HepG2 (cell line): ENCODE data around the gene GBX1. TPM values are rescaled to one million over a fixed set of nuclear protein-coding genes. Genes with fewer than 3 reads are reported as not detected.
A peak's percentile ranks its signal among the peaks of the same experiment; 100 is the strongest.

Experiments
- CREB3 ChIP-seq: sonication (generic); formaldehyde crosslinking; IDR thresholded peaks from 2 replicates; pipeline ENCODE4 v1.5.0; 2020; ENCODE audit warnings: missing genetic modification reagents
- DNMT3B ChIP-seq: conservative IDR thresholded peaks from 2 replicates; pipeline ENCODE4 v1.6.1; 2016; ENCODE audit warnings: missing biosample characterization, control low read depth
- ETV5 ChIP-seq: IDR thresholded peaks from 2 replicates; pipeline ENCODE4 v1.6.1; 2018; ENCODE audit warnings: missing biosample characterization, missing genetic modification reagents, inconsistent platforms, borderline replicate concordance
- KLF15 ChIP-seq: sonication (generic); formaldehyde crosslinking; IDR thresholded peaks from 2 replicates; pipeline ENCODE4 v1.8.1; 2023; ENCODE audit warnings: borderline replicate concordance, mild to moderate bottlenecking, inconsistent platforms, missing genetic modification reagents, mixed read lengths
- MXD4 ChIP-seq: IDR thresholded peaks from 2 replicates; pipeline ENCODE4 v1.6.1; 2016; ENCODE audit warnings: mild to moderate bottlenecking, missing biosample characterization, missing genetic modification reagents
- NCOA5 ChIP-seq: sonication (generic); formaldehyde crosslinking; IDR thresholded peaks from 2 replicates; pipeline ENCODE4 v1.4.0; 2020; ENCODE audit warnings: missing genetic modification reagents
- NFIC ChIP-seq: IDR thresholded peaks from 2 replicates; pipeline ENCODE4 v1.6.1; 2012; ENCODE audit warnings: mild to moderate bottlenecking, low read length, inconsistent platforms
- RERE ChIP-seq: IDR thresholded peaks from 2 replicates; pipeline ENCODE4 v1.6.1; 2016; ENCODE audit warnings: low read depth, missing genetic modification reagents, missing compliant biosample characterization
- SMAD1 ChIP-seq: sonication (generic); formaldehyde crosslinking; IDR thresholded peaks from 2 replicates; pipeline ENCODE4 v1.4.0; 2020; ENCODE audit warnings: missing genetic modification reagents, low read depth, mild to moderate bottlenecking, borderline replicate concordance
- SMARCC2 ChIP-seq: fragments of 450-650 bp; IDR thresholded peaks from 2 replicates; pipeline ENCODE4 v1.6.1; 2017; ENCODE audit warnings: antibody characterized with exemption, mild to moderate bottlenecking
- SNAPC5 ChIP-seq: sonication (generic); formaldehyde crosslinking; IDR thresholded peaks from 2 replicates; pipeline ENCODE4 v1.8.1; 2023; ENCODE audit warnings: mild to moderate bottlenecking, missing genetic modification reagents, borderline replicate concordance
- STAT5B ChIP-seq: sonication (generic); formaldehyde crosslinking; IDR thresholded peaks from 2 replicates; pipeline ENCODE4 v1.4.0; 2020; ENCODE audit warnings: missing genetic modification reagents
- TBX3 ChIP-seq: fragments of 450-650 bp; IDR thresholded peaks from 2 replicates; pipeline ENCODE4 v1.6.1; 2017; ENCODE audit warnings: antibody characterized with exemption, mild to moderate bottlenecking, inconsistent platforms, borderline replicate concordance
- TCF7 ChIP-seq: sonication (generic); IDR thresholded peaks from 2 replicates; pipeline ENCODE4 v1.6.1; 2016; ENCODE audit warnings: antibody characterized with exemption, low read depth
- TP53 ChIP-seq: sonication (generic); formaldehyde crosslinking; conservative IDR thresholded peaks from 2 replicates; pipeline ENCODE4 v1.4.0; 2020; ENCODE audit warnings: missing genetic modification reagents
- ZFP82 ChIP-seq: sonication (generic); formaldehyde crosslinking; IDR thresholded peaks from 2 replicates; pipeline ENCODE4 v1.5.1; 2020; ENCODE audit warnings: mild to moderate bottlenecking, missing genetic modification reagents, borderline replicate concordance
- ZKSCAN8 ChIP-seq: IDR thresholded peaks from 2 replicates; pipeline ENCODE4 v1.6.1; 2016; ENCODE audit warnings: borderline replicate concordance, missing genetic modification reagents, missing compliant biosample characterization
- ZNF609 ChIP-seq: sonication (generic); formaldehyde crosslinking; IDR thresholded peaks from 2 replicates; pipeline ENCODE4 v1.4.0; 2020; ENCODE audit warnings: mild to moderate bottlenecking, missing genetic modification reagents, borderline replicate concordance
- ZNF7 ChIP-seq: IDR thresholded peaks from 2 replicates; pipeline ENCODE4 v1.6.1; 2016; ENCODE audit warnings: missing biosample characterization, missing genetic modification reagents
- polyA plus RNA-seq, 8 experiments: library from polyadenylated mRNA; depleted of rRNA in 3 of 8; stranded (reverse) in 7 of 8; unstranded in 1 of 8; fragments of >200 nt; fragmentation: Illumina TruSeq in 4 of 8; extraction: Trizol in 4 of 8; gene quantifications; 2 replicates each; pipeline versions ENCODE4 v1.2.1 to v1.2.3, GENCODE V29; 2011 to 2016; ENCODE audit warnings: low read depth in 4 of 8, missing spikeins in 1 of 8, mixed read lengths in 1 of 8; ENCODE audit not compliant: insufficient read depth in 1 of 8
- total RNA-seq, 5 experiments: library from RNA; depleted of rRNA; stranded (reverse); fragments of >200 nt; fragmentation: Illumina TruSeq; extraction: Trizol; gene quantifications; 2 replicates each; pipeline ENCODE4 v1.2.3, GENCODE V29; 2016; ENCODE audit warnings: low read depth in 1 of 5

The GBX1 gene
- total and polyA plus RNA-seq, 2 of the 13 experiments (the other 11 are each of a cell fraction or from before 2014, with no cell fraction given): not detected

GRCh38 chr7:151172273-151173141 is 5.0 kb upstream of the GBX1 start (continued):
- TF ChIP-seq ZNF7 (CRISPR knock-in tag) (no peak), RERE (CRISPR knock-in tag) (no peak), TBX3 (no peak), ZNF609 (CRISPR knock-in tag) (no peak), DNMT3B (CRISPR knock-in tag) (no peak), KLF15 (no peak), ETV5 (CRISPR knock-in tag) (no peak), NCOA5 (CRISPR knock-in tag) (no peak), ZFP82 (no peak), SNAPC5 (no peak), NFIC (no peak), CREB3 (CRISPR knock-in tag) (no peak), ZKSCAN8 (CRISPR knock-in tag) (no peak), SMAD1 (CRISPR knock-in tag) (no peak), TCF7 (no peak), MXD4 (0 out of 2 replicates have a peak, but pooled peaks have one; percentile 46), TP53 (CRISPR knock-in tag) (no peak), STAT5B (CRISPR knock-in tag) (no peak), SMARCC2 (no peak)
